HK-2 (cell line): Measurements from ENCODE around the gene MAPRE3.
"Not testable (repeated sequence)": the region's sequence is repeated elsewhere in the genome, so short reads cannot be mapped to it uniquely, and the experiment has no call there.

Source experiments
- DNase-seq: peaks from one replicate; pipeline ENCODE4 v3.0.0-alpha.2; 2018; ENCODE audit not compliant: unreplicated experiment

MAPRE3 gene

DNA sequence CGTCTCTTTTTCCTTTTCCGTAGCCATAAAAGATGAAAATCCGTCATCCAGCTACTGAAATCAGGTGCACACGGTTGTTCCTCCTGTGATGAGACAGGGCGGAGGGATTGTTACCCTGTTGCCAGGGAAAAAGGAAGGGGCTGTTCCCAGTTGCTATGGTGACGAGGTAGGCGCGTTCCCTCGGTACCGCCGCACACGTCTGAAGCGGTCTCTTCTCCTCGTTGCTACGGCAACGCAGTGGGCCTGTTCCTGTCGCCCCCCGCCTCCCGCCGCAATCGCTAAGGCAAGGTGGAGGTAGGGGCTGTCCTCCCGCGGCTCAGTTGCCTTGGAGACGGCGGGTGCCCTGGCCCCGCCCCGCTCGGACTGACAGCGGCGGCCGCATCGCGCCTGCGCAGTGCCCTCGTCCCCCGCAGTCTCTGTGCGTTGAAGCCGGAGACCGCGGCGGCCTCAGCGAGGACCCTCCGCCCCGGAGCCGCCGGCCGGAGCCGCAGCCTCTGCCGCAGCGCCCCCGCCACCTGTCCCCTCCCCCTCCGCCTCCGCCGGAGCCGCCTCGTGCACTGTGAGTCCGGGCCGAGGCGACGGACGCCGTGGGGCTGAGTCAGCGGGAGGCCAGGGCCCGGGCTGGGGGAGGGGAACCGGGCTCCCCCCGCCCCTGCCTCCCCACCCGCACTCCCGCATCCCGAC lies at the start of gene MAPRE3:
MAPRE3 (plus strand) TSS at position 394 of the 684 bp plus-strand sequence. CDS start 51,582 bp downstream, outside the sequence.
- DNase-seq: peak; percentile 73

DNA sequence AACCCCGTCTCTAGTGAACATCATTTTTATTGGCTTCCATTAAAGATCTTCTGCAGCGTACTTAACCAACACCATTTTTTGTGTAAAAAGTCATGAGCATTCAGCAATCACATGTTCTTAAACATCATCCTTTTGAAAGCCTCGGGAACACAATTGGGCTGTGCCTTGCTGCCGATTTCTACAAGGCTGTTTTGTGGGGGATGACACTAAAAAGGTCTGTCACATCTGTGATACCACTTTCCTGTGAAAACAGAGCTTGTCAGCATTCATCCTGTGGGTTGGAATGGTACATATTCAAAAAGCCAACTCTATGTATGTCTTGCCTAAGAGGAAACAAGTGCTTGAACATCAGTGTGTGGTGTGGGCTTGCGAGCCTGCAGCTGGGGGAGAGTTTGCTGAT lies 49.1 kb upstream of the MAPRE3 start:
- no peak for DNase-seq

DNA sequence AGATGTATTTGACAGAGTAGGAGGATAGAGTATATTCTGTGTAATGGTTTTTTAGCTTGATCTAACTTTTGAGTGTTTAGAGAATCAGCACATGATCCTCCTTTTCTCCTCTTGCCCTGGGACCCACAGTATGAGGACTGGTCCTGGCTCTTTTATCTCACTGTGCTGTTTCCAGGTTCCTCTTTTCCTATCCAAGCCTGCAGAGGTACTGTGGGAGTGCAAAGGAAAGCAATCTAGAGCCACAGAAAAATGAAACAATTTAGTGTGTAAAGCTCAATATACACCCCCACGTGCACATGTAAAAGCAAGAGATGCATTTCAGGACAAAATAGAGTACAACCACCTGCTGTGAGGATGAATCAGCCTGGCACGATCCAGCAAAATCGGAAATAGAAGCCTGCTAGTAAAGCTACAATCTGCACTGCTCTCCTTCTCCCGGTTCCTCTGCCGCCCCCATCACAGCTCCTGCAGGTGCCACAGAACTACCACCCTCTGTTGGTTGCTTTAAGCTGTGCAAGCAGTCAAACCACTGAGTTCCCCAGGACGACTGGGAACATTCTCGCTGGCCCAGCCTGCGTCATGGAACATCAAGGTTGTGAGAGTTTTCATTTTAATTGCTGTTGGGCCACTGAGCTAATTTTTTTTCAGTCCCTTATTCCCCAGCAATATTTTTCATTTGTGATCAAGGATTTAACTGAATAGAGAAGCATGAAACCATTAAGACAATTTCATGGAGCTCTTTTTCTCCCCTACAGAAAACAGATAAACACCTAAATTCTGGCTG lies 47.8 kb upstream of the MAPRE3 start:
- peak; percentile 21 for DNase-seq

DNA sequence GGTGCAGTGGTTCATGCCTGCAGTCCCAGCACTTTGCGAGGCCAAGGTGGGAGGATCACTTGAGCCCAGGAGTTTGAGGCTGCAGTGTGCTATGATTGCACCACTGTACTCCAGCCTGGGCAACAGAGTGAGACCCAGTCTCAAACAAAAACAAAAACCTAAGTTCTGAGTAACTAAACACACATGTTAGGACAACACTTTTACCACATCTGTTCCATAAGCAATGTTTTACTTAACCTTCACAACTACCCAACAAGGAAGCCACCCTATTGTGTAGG lies 47.3 kb upstream of the MAPRE3 start:
- not testable (repeated sequence) for DNase-seq

DNA sequence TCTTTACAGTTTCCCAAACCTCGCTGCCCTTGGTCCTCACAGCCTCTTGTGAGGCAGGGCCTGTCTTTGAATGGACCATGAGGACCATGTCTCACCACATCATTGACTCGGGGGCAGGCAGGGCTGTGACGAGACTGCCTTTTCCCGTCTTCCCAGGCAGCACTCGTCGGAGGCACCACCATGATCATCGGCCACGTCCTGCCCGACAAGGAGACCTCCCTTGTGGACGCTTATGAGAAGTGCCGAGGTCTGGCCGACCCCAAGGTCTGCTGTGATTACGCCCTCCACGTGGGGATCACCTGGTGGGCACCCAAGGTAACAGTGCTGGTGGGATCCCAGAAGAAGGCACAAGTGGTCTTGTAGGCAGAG lies 45.7 kb upstream of the MAPRE3 start:
- no peak for DNase-seq

DNA sequence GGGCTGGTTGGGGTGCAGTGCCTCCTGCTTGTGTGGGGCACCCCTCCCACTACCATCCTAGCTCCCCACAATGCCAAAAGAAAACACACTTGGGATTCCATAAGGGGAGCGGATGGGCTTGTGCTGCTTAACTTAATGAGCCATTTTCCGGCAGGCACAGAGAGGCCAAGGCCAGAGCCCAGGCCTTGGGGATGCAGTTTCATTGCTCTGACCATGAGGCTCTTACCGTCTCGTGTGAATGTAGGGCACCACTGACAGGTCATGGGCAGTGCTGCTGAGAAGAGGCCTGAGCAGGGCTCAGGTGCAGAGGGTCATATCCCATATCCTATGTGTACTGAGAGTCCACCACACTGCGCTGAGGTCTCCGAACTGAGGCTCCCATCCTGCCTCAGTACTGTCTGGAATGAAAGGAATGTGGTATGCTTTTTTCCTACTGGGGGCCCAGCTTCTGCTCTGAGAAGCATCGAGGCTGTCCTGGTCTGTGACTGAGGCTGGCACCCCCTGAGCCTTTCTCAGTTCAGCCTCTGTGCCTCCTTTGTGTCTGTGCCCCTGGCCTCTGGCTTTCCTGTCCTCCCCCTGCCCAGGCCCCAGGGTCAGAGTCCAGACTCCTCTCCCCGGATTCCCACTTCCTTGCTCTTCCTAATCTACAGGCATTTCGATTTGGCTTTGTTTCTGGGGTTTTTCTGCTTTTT lies 45.2 kb upstream of the MAPRE3 start:
- DNase-seq: peak; percentile 17

DNA sequence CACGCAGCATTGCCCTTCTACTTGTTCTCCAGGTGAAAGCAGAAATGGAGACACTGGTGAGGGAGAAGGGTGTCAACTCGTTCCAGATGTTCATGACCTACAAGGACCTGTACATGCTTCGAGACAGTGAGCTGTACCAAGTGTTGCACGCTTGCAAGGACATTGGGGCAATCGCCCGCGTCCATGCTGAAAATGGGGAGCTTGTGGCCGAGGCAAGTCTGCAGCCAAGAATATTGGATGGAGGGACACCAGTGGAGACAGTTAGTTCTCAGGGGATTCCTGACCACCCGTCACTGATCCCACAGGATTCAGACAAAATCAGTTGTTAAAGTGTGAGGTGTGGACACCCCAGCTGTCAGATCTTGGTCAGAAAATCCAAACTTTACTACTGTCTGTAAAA lies 43.2 kb upstream of the MAPRE3 start:
- DNase-seq: no peak

DNA sequence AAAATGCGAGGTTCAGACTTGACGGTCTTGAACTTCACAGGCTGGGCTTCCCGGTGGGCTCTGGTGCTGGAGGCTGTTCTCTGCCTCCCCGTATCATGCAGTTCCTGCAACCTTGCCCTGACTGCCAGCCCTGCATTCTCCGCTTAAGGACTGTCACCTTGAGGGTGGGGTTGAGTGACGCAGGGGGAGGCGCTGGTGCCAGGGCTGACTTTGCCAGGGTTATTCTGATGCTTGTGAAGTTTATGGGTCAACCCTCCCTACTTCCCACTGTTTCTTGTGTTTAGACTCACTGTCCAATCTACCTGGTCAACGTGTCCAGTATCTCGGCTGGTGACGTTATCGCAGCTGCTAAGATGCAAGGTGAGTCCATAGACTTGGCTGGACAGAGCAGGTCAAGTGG lies 37.5 kb upstream of the MAPRE3 start:
- DNase-seq: no peak

DNA sequence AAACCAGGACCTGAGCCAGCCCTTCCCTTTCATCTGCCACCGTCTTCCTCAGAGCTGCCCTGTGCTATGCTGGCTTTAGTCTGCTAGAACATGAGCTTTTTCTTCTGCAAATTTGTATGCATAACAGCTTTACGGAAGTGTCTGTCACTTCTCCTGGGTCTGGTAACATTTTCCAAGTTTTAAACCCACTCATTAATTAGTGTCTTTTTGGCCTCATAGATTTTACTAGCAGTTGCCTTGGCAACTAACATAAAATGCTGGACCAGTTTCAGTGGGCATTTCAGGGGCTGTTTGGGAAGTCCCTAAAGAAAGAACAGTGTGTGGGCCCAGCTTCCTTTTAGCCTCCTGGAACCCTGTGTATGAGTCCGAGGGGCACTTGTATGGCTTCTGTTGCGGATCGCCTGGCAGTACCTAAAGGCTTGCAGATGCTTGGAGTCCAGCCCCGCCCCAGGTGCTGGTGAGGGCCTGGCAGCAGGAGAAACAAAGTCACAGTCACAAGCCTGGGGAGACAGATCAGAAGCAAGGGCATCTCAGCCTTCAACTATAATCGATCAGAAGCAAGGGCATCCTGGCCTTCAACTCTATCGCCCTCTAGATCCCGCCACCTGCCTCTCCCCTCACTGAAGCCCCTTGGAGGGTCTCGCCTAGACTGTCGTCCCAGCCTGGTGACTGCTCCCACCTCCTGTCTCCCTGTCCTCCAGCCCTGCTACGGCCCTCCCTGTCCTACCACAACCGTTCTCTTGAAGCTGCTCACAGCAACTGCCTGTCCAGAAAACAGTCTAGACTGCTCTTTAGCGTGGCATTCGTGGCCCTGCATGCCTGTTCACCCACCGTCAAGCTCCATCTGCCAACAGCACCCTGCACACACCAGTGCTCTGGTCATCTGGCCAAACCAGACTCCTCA lies 36.8 kb upstream of the MAPRE3 start:
- no peak for DNase-seq

DNA sequence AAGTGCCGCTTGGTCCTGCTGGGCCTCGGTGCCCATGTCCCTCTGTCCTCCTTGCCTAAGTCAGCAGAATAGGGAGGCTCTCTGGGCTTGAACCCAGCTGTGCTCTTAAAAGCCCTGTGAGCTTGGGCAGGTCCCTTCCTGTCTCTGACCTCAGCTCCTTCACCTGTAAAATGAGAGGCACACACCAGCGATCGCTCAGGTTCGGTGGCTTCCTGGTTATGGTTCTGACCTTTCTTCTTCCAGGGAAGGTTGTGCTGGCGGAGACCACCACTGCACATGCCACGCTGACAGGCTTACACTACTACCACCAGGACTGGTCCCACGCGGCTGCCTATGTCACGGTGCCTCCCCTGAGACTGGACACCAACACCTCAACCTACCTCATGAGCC lies 36.1 kb upstream of the MAPRE3 start:
- DNase-seq: no peak

DNA sequence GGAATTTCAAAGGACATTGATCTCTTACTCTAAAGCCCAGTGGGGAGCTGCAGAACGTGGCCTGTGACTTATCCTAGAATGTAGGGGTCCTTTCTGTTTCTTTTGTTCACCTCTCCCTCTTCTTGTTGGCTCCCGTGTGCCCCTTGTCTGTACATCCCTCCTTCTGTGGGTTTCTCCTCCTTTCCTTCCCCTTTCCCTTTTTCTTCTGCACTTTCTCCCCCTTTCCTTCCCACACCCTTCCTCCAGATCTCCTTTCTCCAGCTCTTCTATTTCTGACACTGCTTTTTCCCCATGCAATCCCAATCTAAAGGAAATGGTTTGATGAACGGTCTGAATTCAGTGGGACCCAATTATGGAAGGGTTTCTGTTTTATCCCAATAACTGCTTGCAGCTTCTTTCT lies 35.5 kb upstream of the MAPRE3 start:
- no peak for DNase-seq

DNA sequence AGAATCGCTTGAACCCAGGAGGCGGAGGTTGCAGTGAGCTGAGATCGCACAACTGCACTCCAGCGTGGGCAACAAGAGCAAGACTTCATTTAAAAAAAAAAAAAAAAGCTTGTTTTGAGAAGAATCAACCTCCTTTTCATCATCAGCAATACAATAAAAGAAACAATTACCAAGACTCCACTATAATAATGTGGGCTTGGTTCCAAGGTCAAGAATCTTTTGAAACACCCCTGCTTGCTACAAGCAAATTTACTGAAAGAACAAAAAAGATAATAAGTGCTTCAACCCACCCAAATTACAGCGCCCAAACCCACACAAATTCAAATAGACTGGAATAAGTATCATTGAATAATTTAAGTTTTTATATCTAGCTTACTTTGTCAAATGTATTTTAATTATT lies 33.6 kb upstream of the MAPRE3 start:
- DNase-seq: no peak

DNA sequence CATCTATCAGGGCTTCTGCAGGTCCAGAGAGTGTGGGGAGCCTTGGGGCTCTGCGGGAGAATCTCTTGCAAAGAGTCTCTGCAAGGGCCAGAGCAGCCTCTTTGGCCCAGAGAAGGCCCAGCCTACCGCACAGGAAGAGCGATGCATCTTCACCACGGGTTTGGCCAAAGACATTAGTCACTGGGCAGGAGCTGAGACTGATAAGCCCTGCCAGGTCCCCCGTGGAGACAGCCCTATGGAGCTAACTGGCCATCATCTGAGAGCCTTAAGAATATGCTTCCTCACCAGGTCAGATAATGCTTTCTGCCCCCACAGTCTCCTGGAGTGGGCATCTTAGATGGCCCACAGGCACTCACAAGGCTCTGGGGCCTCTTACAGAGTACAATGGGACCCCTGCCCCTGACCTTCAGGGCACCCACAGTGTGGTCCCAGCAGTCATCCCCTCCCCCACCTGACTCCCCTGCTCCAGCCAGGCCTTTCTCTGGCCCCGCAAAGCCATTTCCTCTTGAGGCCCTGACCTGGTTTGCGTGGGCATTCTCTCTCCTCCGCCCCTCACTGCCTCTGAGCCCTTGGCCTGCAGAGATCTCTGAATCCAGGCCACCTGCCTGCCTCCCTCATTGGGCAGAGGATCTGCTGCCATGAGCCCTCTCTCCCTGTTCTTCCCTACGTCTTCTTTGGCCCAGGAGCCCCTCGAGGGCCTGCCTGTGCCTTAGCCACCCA lies 31.9 kb upstream of the MAPRE3 start:
- DNase-seq: no peak

DNA sequence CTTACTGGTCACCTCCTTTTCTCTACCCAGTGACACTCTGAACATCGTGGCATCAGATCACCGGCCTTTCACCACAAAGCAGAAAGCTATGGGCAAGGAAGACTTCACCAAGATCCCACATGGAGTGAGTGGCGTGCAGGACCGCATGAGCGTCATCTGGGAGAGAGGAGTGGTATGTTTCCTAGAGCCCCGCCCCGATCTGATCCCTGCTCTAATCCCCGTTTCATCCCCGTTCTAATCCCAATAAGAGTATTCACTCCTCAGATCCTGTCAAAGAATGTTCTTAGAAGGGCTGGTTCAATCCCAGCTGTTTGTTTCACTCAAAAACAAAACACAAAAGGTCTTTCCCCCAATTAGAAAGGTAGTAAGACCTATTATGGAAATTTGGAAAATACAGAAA lies 30.4 kb upstream of the MAPRE3 start:
- no peak for DNase-seq

DNA sequence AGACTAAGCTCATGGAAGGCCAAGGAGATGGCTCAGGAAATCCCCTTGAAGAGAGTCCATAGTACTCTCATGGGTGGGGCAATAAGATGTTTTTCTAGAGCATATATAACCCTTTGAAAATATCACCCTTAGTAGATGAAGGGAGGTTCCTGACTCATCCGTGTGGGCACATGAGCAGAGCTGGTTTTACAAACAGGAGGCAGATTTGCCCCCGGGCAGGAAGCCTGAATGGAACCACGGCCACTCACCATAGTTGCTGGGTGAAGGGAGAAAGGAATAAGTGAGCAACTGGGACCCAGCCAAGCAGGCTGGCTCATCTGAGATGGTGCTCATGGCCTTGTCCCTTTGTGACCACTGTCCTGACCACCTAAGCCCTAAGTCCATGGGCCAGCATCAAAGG lies 29.0 kb upstream of the MAPRE3 start:
- no peak for DNase-seq

DNA sequence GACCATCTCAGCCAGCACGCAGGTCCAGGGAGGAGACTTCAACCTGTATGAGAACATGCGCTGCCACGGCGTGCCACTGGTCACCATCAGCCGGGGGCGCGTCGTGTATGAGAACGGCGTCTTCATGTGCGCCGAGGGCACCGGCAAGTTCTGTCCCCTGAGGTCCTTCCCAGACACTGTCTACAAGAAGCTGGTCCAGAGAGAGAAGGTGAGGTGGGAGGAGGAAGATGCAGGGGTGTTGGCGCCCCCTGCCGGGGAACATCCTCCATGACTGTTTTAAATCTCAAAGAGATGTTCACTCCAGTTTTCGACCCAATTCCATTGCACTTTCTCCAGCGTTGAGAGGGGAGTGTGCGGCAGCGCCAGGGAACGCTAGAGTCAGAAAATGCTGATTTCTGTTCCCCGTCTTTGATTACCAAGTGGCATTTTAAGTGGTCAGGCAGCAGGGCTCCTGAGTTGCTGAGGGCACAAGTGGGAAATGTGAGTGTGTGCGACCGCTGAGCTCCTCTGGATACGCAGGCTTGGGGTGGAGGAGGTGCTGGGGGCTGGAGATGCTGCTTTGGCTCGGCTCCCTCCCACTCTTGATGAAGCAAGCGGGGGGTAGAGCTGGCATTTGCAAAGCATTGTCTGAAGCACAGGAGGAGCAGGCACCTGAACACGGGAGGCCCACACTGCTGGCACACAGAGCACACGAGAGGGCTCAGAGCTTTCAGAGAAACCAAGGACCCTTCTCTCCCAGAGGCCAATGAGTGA lies 27.7 kb upstream of the MAPRE3 start:
- DNase-seq: peak; percentile 69

DNA sequence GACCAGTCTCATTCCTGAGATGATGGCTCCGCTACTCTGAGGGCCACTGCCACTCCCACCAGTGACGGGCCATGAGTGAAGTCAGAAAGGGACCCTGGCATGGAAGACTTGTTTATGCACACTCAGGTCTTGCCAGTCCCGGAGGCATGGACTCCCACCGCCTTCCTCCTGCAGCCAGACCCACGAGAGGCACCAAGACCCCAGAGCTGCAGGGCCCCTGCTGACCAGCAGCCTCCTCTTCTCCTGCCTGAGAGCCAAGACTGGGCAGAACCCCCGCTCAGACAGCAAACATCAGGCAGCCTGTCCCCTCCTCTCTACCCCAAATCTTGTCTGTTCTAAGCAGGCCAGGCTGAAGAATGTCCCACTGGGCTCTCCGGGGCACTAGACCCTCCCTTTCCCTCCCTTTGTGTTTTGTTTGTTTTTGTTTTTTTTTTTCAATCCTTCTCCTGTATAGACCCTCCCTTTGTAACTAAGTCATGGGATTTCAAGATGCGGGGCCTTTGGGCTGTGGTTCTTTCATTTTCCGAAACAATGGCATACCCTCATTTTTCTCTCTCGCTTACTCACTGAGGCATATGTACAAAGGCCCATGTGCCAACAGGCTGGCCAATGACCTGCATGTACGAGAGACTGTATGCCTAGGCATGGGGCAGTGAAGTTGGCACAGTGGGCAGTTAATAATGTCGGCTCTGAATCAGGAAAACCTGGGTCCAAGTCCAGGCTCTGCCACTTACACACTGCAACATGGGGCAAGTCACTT lies 24.3 kb upstream of the MAPRE3 start:
- no peak for DNase-seq

DNA sequence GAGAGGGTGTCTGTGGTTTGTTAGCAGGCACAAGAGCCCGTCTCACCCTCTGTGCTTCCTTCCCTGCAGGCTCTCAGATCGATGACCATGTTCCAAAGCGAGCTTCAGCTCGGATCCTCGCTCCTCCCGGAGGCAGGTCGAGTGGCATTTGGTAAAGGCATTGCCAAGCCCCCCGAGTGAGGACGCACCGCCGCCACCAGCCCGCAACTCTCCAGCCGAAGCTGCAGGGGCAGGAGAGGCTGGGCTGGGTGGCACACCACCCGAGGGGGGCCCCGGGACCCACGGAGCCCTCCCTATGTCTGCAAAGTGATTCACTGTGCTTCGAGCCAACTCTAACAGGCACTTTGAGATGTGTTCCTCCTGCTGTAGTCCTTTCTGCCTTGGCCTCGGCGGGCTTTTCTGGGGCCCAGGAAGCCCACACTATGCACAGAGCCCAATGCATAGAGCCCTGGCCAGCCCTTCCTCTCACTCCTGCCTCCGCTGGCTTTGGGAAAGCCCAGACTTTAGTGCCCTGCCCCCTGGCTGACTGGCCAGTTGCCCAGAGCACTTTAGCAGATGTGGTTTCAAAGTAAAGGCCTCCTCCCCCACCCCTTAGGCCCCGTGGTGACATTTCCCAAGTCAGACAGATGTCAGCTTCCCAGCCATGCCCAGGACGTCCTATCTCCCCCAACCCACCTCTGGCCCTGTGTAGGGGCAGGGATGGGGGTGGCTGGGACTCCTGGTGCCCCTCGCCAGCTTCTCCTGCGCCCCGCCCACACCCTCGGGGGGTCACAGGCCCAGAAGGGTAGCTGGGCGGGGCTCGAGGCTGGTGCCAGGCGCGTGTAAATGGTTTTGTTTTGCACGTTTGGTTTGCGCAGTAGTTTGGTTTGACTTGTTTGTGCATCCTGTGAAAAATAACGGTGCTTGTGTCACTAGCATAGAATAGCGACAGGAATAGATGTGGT lies 23.3 kb upstream of the MAPRE3 start:
- DNase-seq: peak; percentile 76

DNA sequence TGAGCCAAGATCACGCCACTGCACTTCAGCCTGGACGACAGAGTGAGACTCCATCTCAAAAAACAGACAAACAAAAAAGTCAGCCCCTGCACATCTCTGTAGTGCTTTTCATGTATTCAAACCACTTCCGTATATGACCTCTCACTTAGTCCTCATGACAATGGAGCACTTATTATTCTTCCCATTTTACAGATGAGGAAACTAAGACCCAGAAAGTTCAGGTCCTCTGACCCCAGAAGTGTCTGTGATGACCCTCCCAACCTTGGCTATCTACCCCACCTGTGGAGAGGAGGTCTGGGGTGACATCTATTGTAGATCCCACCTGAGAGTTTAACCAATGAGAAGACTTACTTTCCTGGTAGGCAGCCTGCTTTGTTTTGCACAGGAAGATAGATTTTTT lies 21.6 kb upstream of the MAPRE3 start:
- no peak for DNase-seq
